GM12801 (cell line): ENCODE results near the gene DCUN1D3.

ENCODE experiments used
- TF ChIP-seq, protein P1 (sequence below): IDR thresholded peaks from one replicate; pipeline ENCODE4 v1.5.1; 2011; ENCODE audit warnings: control low read depth; ENCODE audit not compliant: insufficient read length; ENCODE audit errors: extremely low read depth

The DCUN1D3 gene

GRCh38 chr16:20853981-20854620, 46.1 kb downstream of the DCUN1D3 start:
- TF ChIP-seq, protein P1, sequence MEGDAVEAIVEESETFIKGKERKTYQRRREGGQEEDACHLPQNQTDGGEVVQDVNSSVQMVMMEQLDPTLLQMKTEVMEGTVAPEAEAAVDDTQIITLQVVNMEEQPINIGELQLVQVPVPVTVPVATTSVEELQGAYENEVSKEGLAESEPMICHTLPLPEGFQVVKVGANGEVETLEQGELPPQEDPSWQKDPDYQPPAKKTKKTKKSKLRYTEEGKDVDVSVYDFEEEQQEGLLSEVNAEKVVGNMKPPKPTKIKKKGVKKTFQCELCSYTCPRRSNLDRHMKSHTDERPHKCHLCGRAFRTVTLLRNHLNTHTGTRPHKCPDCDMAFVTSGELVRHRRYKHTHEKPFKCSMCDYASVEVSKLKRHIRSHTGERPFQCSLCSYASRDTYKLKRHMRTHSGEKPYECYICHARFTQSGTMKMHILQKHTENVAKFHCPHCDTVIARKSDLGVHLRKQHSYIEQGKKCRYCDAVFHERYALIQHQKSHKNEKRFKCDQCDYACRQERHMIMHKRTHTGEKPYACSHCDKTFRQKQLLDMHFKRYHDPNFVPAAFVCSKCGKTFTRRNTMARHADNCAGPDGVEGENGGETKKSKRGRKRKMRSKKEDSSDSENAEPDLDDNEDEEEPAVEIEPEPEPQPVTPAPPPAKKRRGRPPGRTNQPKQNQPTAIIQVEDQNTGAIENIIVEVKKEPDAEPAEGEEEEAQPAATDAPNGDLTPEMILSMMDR = no peak

DNA sequence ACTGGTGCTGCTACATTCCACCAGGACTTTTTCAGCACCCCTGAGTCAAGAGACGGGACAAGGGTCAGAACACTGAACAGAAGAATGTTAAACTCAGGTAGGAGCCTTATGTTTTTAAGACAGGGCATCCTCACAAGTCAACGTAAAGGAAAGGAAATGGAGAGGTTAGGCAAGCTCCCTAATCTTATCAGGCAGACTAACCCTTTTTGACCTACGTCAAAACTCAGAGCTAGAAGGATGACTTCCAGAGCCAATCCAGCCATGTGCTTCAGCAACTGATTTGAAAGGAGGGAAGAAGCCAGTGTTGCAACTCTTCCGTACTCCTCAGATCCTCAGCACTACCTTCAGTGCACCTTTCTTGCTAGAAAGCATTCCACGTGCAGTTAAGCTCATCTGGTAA, 47.0 kb downstream of the DCUN1D3 start:
- TF ChIP-seq, protein P1 = no peak

DNA sequence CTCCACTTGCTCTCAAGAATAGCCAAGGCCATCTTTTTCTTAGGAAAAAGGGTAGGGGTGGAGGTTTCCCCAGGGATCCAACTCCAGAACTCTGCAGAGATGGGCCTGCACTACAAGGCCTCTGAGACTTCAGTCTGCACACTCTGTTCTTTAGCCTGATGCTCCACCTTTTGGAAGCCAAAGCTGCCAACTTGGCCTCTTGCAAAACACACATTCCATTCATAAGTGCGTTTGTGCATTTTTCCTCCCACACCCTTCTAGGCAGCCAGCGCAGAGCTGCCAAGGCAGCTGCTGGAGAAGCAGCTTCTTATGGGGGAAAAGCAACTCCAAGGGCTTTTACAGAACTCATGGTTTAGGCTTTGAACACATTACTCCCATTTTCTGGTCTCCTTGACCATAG, 48.6 kb downstream of the DCUN1D3 start:
- TF ChIP-seq, protein P1 = no peak

DNA sequence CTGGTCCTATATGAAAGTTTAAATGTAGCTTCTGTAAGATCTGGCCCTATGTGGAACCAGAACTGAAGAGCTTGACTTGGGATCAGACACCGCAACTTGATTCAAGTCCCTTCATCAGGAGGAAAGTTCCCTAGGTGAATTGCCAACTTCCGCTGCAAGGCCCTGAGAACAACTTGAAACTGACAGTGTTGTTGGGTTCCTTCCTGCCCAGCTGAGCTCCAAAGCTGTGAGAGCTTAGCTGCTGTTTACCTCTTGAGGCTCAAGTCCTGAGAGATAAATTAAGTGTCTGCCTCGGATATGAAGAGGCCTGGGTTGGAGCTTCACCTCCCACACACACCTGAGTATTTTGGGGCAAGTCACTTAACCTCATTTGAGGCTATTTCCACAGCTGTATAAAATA, 49.2 kb downstream of the DCUN1D3 start:
- TF ChIP-seq, protein P1 = no peak

DNA sequence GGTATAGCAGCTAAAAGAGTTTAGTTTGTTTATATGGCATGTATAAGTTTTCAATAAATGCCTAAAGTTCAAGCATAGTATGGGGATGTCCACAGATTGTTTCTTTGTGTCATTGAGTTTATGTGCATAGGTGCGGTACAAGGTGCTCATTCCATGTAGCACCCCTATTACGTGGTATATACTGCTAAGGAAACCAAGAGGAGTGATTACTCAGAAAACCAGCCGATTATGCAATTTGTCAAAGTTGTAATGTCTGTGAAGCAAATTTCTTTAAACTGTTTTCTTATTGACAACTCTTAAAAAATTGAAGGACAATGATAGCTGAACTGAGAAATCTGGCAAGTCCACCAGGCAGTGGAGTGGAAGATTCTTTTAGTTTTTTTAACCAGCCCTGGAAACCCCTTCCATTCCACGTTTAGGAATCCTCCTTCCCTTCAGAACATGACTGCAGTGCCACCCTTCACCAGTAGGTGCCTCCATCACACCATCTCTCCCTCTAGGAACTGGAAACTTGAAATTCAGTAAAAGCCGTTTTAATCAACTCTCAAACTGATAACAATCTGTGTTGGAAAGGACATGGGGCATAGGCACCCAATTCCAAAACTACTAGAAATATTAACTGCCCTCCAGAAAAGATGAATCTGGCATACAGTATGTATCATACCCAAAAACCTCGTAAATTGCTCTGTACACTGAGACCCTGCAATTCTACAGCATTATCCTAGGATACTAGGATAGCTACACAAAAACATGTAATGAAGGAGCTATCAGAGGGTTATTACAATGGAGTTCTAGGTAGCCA, 50.4 kb downstream of the DCUN1D3 start:
- TF ChIP-seq, protein P1 = peak; percentile 85

DNA sequence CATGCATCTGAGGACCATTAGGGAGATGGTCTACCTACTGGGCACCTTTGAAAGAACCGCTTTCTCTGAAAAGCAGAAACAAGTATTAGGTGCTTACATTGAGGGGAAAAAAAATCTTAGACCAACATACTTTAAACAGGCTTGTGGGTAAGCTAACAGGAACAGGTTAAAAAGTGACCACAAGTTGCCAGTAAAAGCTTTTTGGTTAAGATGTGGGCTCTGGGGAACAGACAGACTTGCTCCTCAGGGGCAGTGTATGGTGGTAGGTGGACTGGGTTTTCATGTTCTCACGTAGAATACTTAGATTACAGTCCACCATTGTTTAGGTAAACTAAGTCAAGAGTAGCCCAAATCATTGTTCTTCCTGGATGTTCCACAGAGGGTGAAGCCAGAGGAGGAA, 52.6 kb downstream of the DCUN1D3 start:
- TF ChIP-seq, protein P1 = no peak

GRCh38 chr16:20846551-20846950, 53.6 kb downstream of the DCUN1D3 start:
- TF ChIP-seq, protein P1 = no peak
